ENCODE measurements around the gene PELI2. TPM values are rescaled to one million over a fixed set of nuclear protein-coding genes. Genes with fewer than 3 reads are reported as not detected.

The PELI2 gene
- total RNA-seq, 1 experiment from 2014 or later: 2.0 TPM

DNA sequence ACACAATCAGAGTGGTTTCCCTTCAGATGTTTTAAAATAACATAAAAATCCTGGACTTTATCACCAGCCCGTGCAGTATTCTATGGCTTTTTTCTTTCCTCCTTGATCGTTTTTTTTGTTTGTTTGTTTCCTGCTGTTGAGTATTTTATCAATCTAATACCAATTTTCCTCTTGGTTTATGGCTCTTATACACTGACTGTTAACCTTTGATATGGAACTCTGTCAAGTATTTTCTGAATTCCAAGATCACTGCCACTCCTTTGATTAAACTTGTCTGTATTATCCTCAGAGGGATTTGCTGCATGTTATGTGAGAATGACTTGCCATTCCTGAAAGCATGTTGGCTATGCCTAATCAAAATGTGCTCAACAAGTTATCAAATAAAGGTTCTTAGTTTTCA is 88.4 kb downstream of the PELI2 start:
- Histone ChIP-seq H3K4me2 (ENCODE audit: low read length) (no peak overlapping the region), H3K4me3 (replicated peaks in 1 of 2; ENCODE audit: low read depth in 1 of 2, low read length in 2 of 2) (no peak overlapping the region), H3K4me1 (ENCODE audit: control insufficient read depth in 1 of 2, insufficient read depth in 2 of 2, low read length in 2 of 2) (no peaks in the 10 kb centered on the region), H3K9me3 (ENCODE audit: control insufficient read depth in 1 of 2, insufficient read depth in 1 of 2, low read depth in 1 of 2, low read length in 2 of 2) (no peaks in the 10 kb centered on the region), H3K27me3 (ENCODE audit: insufficient read depth, low read length) (peaks cover 39% of the 10 kb centered on the region), H4K20me1 (ENCODE audit: insufficient read depth) (no peaks in the 10 kb centered on the region), H3K9me2 (ENCODE audit: insufficient read depth) (no peaks in the 10 kb centered on the region), H3K79me2 (ENCODE audit: insufficient read depth, low read length) (no peaks in the 10 kb centered on the region), H3K27ac (ENCODE audit: low read depth, low read length) (no peak overlapping the region), H3K36me3 (ENCODE audit: control insufficient read depth in 1 of 2, insufficient read depth in 2 of 2, low read length in 2 of 2) (no peaks in the 10 kb centered on the region), H2AFZ (ENCODE audit: low read depth, low read length, poor library complexity, severe bottlenecking) (no peak overlapping the region), H3K9ac (ENCODE audit: low read length) (no peak overlapping the region)
- CTCF ChIA-PET: no interaction called here
- TF ChIP-seq SIN3A (IDR thresholded peaks at IDR 0.05; ENCODE audit: low read depth): no peak
- no peak for ATAC-seq
- DNase-seq (ENCODE audit: low read depth, low spot score): no peak
- intact Hi-C loops (cut with micrococcal nuclease): no loop called here
- no TSS peak for BruUV-seq (replicated peaks)
- RAD21 ChIA-PET (ENCODE audit: low non-redundant PET in 1 of 2, low total read pairs in 2 of 2, uncharacterized antibody in 2 of 2, unreplicated experiment in 2 of 2): no interaction called here
- POLR2A ChIA-PET: no interaction called here

DNA sequence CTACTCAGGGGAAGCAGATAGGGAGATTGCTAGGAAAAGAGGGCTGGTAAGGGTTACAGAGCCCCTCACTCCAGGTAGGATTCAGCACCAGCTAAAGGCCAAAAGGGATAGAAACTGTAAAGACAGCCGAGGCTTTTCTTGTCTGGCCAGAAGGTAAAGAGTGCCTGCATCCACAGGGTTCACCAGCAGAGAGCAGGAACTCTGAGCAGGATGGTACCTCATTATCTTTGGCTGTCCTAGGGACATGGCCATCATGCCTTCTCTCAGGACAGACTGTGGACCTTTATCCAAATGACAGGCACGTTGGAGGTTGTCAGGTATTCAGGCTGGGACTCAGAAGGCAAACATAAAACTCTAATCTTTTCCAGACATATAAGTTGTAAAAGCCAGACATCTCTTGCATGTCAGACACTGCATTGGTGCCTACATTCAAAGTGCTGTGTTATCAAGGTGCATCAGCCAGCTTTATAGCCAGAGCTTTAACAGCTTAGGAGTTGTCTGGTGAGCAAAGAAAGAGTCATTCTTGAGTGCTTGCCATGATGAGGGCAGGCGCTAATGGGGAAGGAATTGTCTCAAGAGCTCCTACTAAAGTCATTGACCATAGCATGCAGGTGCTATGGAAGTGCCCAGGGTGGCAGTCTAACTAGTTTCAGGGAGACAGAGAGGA is 89.5 kb downstream of the PELI2 start:
- BruUV-seq (replicated peaks): no TSS peak
- RAD21 ChIA-PET (ENCODE audit: low non-redundant PET in 1 of 2, low total read pairs in 2 of 2, uncharacterized antibody in 2 of 2, unreplicated experiment in 2 of 2): no interaction called here
- Histone ChIP-seq H3K9me3 (ENCODE audit: control insufficient read depth in 1 of 2, insufficient read depth in 1 of 2, low read depth in 1 of 2, low read length in 2 of 2) (no peaks in the 10 kb centered on the region), H3K4me1 (ENCODE audit: control insufficient read depth in 1 of 2, insufficient read depth in 2 of 2, low read length in 2 of 2) (no peaks in the 10 kb centered on the region), H3K27me3 (ENCODE audit: insufficient read depth, low read length) (peaks cover 41% of the 10 kb centered on the region), H3K36me3 (ENCODE audit: control insufficient read depth in 1 of 2, insufficient read depth in 2 of 2, low read length in 2 of 2) (no peaks in the 10 kb centered on the region), H2AFZ (ENCODE audit: low read depth, low read length, poor library complexity, severe bottlenecking) (no peak overlapping the region), H3K79me2 (ENCODE audit: insufficient read depth, low read length) (no peaks in the 10 kb centered on the region), H3K4me2 (ENCODE audit: low read length) (no peak overlapping the region), H3K9me2 (ENCODE audit: insufficient read depth) (no peaks in the 10 kb centered on the region), H4K20me1 (ENCODE audit: insufficient read depth) (no peaks in the 10 kb centered on the region), H3K9ac (ENCODE audit: low read length) (no peak overlapping the region), H3K4me3 (replicated peaks in 1 of 2; ENCODE audit: low read depth in 1 of 2, low read length in 2 of 2) (no peak overlapping the region), H3K27ac (ENCODE audit: low read depth, low read length) (no peak overlapping the region)
- intact Hi-C loops (cut with micrococcal nuclease): no loop called here
- POLR2A ChIA-PET: no interaction called here
- CTCF ChIA-PET: no interaction called here
- DNase-seq (ENCODE audit: low read depth, low spot score): no peak
- ATAC-seq: peak; percentile 34; the same call in 1 of the 2 replicates
- TF ChIP-seq POLR2A (IDR thresholded peaks at IDR 0.05; ENCODE audit: borderline replicate concordance, extremely low read depth, insufficient read depth, insufficient read length): no peak
- no peak for TF ChIP-seq EZH2phosphoT487 (IDR thresholded peaks at IDR 0.05; ENCODE audit: borderline replicate concordance)
- TF ChIP-seq ZNF274 (IDR thresholded peaks at IDR 0.05; ENCODE audit: low read depth, low read length): no peak
- no peak for TF ChIP-seq EGR1 (IDR thresholded peaks at IDR 0.05; ENCODE audit: low read depth)
- no peak for TF ChIP-seq ELF1 (IDR thresholded peaks at IDR 0.05; ENCODE audit: borderline replicate concordance, low read depth)
- TF ChIP-seq SRF (IDR thresholded peaks at IDR 0.05; ENCODE audit: low read depth): no peak
- TF ChIP-seq JUND (IDR thresholded peaks at IDR 0.05): no peak
- no peak for TF ChIP-seq POLR2AphosphoS5 (IDR thresholded peaks at IDR 0.05; ENCODE audit: low read depth, low read length)
- TF ChIP-seq, protein P1, sequence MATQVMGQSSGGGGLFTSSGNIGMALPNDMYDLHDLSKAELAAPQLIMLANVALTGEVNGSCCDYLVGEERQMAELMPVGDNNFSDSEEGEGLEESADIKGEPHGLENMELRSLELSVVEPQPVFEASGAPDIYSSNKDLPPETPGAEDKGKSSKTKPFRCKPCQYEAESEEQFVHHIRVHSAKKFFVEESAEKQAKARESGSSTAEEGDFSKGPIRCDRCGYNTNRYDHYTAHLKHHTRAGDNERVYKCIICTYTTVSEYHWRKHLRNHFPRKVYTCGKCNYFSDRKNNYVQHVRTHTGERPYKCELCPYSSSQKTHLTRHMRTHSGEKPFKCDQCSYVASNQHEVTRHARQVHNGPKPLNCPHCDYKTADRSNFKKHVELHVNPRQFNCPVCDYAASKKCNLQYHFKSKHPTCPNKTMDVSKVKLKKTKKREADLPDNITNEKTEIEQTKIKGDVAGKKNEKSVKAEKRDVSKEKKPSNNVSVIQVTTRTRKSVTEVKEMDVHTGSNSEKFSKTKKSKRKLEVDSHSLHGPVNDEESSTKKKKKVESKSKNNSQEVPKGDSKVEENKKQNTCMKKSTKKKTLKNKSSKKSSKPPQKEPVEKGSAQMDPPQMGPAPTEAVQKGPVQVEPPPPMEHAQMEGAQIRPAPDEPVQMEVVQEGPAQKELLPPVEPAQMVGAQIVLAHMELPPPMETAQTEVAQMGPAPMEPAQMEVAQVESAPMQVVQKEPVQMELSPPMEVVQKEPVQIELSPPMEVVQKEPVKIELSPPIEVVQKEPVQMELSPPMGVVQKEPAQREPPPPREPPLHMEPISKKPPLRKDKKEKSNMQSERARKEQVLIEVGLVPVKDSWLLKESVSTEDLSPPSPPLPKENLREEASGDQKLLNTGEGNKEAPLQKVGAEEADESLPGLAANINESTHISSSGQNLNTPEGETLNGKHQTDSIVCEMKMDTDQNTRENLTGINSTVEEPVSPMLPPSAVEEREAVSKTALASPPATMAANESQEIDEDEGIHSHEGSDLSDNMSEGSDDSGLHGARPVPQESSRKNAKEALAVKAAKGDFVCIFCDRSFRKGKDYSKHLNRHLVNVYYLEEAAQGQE (IDR thresholded peaks at IDR 0.05; ENCODE audit: low read depth): no peak
- no peak for TF ChIP-seq CEBPB (IDR thresholded peaks at IDR 0.05; ENCODE audit: low read depth)
- TF ChIP-seq TCF7L2 (IDR thresholded peaks at IDR 0.05; ENCODE audit: borderline replicate concordance, extremely low read depth, insufficient read depth, insufficient read length): no peak
- no peak for TF ChIP-seq RAD21 (IDR thresholded peaks at IDR 0.05; ENCODE audit: low read depth)
- TF ChIP-seq FOSL1 (IDR thresholded peaks at IDR 0.05; ENCODE audit: low read depth): no peak
- TF ChIP-seq SP1 (IDR thresholded peaks at IDR 0.05; ENCODE audit: low read depth): no peak
- TF ChIP-seq, protein P2, sequence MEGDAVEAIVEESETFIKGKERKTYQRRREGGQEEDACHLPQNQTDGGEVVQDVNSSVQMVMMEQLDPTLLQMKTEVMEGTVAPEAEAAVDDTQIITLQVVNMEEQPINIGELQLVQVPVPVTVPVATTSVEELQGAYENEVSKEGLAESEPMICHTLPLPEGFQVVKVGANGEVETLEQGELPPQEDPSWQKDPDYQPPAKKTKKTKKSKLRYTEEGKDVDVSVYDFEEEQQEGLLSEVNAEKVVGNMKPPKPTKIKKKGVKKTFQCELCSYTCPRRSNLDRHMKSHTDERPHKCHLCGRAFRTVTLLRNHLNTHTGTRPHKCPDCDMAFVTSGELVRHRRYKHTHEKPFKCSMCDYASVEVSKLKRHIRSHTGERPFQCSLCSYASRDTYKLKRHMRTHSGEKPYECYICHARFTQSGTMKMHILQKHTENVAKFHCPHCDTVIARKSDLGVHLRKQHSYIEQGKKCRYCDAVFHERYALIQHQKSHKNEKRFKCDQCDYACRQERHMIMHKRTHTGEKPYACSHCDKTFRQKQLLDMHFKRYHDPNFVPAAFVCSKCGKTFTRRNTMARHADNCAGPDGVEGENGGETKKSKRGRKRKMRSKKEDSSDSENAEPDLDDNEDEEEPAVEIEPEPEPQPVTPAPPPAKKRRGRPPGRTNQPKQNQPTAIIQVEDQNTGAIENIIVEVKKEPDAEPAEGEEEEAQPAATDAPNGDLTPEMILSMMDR (IDR thresholded peaks at IDR 0.05 in 2 of 3, conservative IDR thresholded peaks at IDR 0.05 in 1 of 3; ENCODE audit: borderline replicate concordance in 1 of 3, insufficient read depth in 1 of 3, low read depth in 2 of 3, low read length in 2 of 3): no peak; a peak in 1 of 6 replicates
- TF ChIP-seq YY1 (IDR thresholded peaks at IDR 0.05; ENCODE audit: extremely low read depth, insufficient replicate concordance, low read depth, low read length): no peak
